ENCODE measurements around the gene SMCO4.
"Not testable (repeated sequence)": the region's sequence is repeated elsewhere in the genome, so short reads cannot be mapped to it uniquely, and the experiment has no call there.

SMCO4 gene

GRCh38 chr11:93543292-93543977 is at the start of gene SMCO4:
TSS of gene SMCO4 (minus strand) at chr11:93543391. CDS start at chr11:93479189, 64,202 bp downstream.
- Mint-ChIP-seq H3K4me3 (peak within 1 kb of the TSS; percentile 89), H3K4me1 (peaks cover 14% of the 10 kb centered on the region), H3K27ac (ENCODE audit: low read depth) (peak within 1 kb of the TSS; percentile 71), H3K9me3 (no peaks in the 10 kb centered on the region), H3K27me3 (peaks cover 51% of the 10 kb centered on the region), H3K36me3 (ENCODE audit: insufficient read depth) (peaks cover 5% of the 10 kb centered on the region)
- peak; percentile 64 for ATAC-seq (replicated peaks; ENCODE audit: extremely low read depth, poor library complexity, severe bottlenecking)
- DNase-seq (ENCODE audit: low spot score in 2 of 2) = peak in 1 of 2 donors; percentile 23

GRCh38 chr11:93591247-93591898 is 48.2 kb upstream of the SMCO4 start:
- Mint-ChIP-seq H3K4me1 (no peaks in the 10 kb centered on the region), H3K27ac (ENCODE audit: low read depth) (no peak overlapping the region), H3K9me3 (no peaks in the 10 kb centered on the region), H3K4me3 (no peak overlapping the region), H3K27me3 (peaks cover 46% of the 10 kb centered on the region), H3K36me3 (ENCODE audit: insufficient read depth) (no peaks in the 10 kb centered on the region)
- DNase-seq (ENCODE audit: low spot score in 2 of 2) (no peak), ATAC-seq (replicated peaks; ENCODE audit: extremely low read depth, poor library complexity, severe bottlenecking) (no peak)

DNA sequence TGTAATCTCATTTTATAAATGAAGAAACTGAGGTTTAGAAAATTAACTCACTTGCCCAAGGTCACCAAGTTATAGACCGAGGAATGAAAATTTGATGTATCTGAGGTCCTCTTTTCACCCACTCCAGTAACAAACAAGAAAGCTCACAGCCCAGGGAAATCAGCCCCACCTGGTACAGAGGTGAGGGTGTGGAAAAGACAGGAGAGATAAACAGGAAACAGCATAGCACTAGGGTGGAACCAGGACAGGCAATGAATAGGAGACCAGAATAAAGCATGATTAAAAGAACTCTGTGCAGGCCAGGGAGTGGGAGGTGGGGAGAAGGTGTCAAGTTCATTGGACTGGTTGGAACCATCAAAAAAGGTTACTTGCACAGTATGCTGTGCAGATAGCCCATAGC is 46.2 kb upstream of the SMCO4 start:
- Mint-ChIP-seq H3K9me3 (no peaks in the 10 kb centered on the region), H3K4me1 (no peaks in the 10 kb centered on the region)
- ATAC-seq (replicated peaks; ENCODE audit: extremely low read depth, poor library complexity, severe bottlenecking) = no peak

DNA sequence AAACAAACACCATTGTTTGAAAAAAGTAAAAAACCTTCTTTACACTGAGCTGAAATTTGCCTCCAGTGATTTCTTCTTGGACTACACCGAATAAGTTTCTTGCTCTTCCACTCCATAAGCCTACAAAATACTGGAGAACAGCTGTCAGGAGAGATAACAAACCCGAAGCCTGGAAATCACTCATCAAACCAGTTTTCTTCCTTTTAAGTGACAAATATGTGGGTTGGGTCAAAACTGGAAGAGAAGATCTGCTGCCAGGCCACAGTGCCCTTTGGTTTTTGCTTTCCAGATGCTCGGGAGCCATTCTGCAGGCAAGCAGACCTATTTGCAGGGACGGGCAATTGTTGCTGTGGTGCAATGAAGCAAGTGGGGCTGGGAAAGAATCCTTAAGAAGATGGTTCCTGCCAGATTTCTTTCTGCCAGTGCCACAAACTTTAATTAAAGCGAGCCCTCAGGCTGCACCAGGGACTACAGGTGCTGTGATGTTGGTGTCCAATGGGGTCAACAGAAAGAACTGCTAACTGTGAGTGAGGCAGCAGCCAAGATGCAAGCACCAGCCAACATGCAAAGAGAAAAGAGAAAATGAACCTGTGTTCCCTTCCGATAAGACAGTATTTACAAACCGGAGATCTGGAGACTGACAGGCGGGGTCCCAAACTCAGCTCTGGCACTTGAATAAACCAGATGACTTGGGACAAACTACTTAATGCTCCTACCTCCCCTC is 44.8 kb upstream of the SMCO4 start:
- no peak for ATAC-seq (replicated peaks; ENCODE audit: extremely low read depth, poor library complexity, severe bottlenecking)
- H3K27ac Mint-ChIP-seq (ENCODE audit: low read depth) = no peak overlapping the region
- no peaks in the 10 kb centered on the region for H3K9me3 Mint-ChIP-seq
- no peaks in the 10 kb centered on the region for H3K4me1 Mint-ChIP-seq
- H3K36me3 Mint-ChIP-seq (ENCODE audit: insufficient read depth) = no peaks in the 10 kb centered on the region
- H3K27me3 Mint-ChIP-seq = peaks cover 75% of the 10 kb centered on the region
- DNase-seq (ENCODE audit: low spot score in 2 of 2) = no peak
- H3K4me3 Mint-ChIP-seq = no peak overlapping the region

More for the DNA sequence above, 46.2 kb upstream of the SMCO4 start:
- no peak for DNase-seq (ENCODE audit: low spot score in 2 of 2)
- Mint-ChIP-seq H3K4me3 (no peak overlapping the region), H3K36me3 (ENCODE audit: insufficient read depth) (no peaks in the 10 kb centered on the region), H3K27me3 (peaks cover 61% of the 10 kb centered on the region), H3K27ac (ENCODE audit: low read depth) (no peak overlapping the region)

DNA sequence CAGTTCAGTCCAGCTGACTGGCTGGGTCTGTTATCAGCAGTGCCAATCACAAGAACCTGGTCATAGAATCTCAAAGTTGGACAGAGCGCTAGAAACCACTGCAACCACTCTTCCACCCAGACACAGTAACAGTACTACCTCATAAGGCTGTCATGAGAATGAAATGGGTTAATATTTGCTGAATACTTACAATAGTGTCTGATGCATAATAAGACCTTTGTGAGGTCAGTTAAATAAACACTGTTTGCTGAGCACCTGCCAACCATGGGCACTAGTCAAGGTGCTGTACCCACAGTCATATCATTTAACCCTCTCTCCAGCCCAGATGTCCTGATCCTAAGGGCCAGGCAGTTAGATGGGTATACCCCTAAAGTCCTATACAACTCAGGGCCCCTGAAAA is 44.2 kb upstream of the SMCO4 start:
- not testable (repeated sequence) for ATAC-seq (replicated peaks; ENCODE audit: extremely low read depth, poor library complexity, severe bottlenecking); H3K36me3 Mint-ChIP-seq (ENCODE audit: insufficient read depth); H3K4me3 Mint-ChIP-seq; DNase-seq (ENCODE audit: low spot score in 2 of 2); H3K27ac Mint-ChIP-seq (ENCODE audit: low read depth); H3K4me1 Mint-ChIP-seq; H3K9me3 Mint-ChIP-seq
- peaks cover 81% of the 10 kb centered on the region for H3K27me3 Mint-ChIP-seq

DNA sequence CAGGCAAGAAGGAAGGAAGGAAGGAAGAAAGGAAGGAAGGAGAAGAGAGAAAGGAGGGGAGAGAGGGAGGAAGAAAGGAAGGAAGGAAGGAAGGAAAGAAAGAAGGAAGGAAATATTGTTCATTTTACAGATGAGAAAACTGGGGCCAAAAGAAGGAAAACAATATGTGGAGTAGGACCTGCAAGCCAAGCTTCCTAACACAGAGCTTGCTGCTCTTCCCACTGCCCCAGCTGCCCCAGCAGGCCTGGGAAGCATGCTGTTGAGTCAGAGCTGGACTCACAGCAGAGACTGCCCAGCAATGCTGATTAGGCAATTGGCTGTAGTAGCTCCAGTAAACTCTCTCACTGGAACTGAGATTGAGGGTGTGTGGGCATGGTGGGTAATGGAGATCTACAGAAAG is 42.6 kb upstream of the SMCO4 start:
- peaks cover 84% of the 10 kb centered on the region for H3K27me3 Mint-ChIP-seq
- no peak overlapping the region for H3K27ac Mint-ChIP-seq (ENCODE audit: low read depth)
- no peaks in the 10 kb centered on the region for H3K4me1 Mint-ChIP-seq
- ATAC-seq (replicated peaks; ENCODE audit: extremely low read depth, poor library complexity, severe bottlenecking) (no peak), DNase-seq (ENCODE audit: low spot score in 2 of 2) (no peak)
- peaks cover 1% of the 10 kb centered on the region for H3K36me3 Mint-ChIP-seq (ENCODE audit: insufficient read depth)
- H3K4me3 Mint-ChIP-seq = no peak overlapping the region
- H3K9me3 Mint-ChIP-seq = no peaks in the 10 kb centered on the region

GRCh38 chr11:93583490-93583889 is 40.3 kb upstream of the SMCO4 start:
- ATAC-seq (replicated peaks; ENCODE audit: extremely low read depth, poor library complexity, severe bottlenecking) = no peak
- Mint-ChIP-seq H3K36me3 (ENCODE audit: insufficient read depth) (peaks cover 1% of the 10 kb centered on the region), H3K4me3 (no peak overlapping the region), H3K27ac (ENCODE audit: low read depth) (no peak overlapping the region), H3K4me1 (no peaks in the 10 kb centered on the region), H3K27me3 (peaks cover 75% of the 10 kb centered on the region), H3K9me3 (no peaks in the 10 kb centered on the region)
- no peak for DNase-seq (ENCODE audit: low spot score in 2 of 2)

GRCh38 chr11:93579187-93579751 is 36.1 kb upstream of the SMCO4 start:
- Mint-ChIP-seq H3K9me3 (no peaks in the 10 kb centered on the region), H3K27me3 (peaks cover 52% of the 10 kb centered on the region), H3K4me1 (no peaks in the 10 kb centered on the region), H3K36me3 (ENCODE audit: insufficient read depth) (peaks cover 1% of the 10 kb centered on the region), H3K27ac (ENCODE audit: low read depth) (no peak overlapping the region), H3K4me3 (no peak overlapping the region)
- ATAC-seq (replicated peaks; ENCODE audit: extremely low read depth, poor library complexity, severe bottlenecking) (no peak), DNase-seq (ENCODE audit: low spot score in 2 of 2) (no peak)

DNA sequence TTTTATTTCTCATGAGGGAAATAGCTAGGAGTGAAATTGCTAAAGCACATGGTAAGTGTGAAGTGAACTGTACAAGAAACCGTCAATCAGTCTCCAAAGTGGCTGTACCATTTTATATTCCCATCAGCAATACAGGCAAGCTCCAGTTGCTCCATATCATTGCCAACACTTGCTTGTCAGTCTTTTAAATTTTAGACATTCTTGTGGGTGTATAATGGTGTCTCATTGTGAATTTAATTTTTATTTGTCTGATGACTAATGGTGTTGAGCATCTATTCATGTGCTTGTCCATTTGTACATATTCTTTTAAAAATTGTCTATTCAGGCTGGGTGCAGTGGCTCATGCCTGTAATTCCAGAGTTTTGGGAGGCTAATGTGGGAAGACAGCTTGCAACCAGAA is 34.1 kb upstream of the SMCO4 start:
- Mint-ChIP-seq H3K9me3 (no peaks in the 10 kb centered on the region), H3K36me3 (ENCODE audit: insufficient read depth) (peaks cover 1% of the 10 kb centered on the region), H3K4me1 (no peaks in the 10 kb centered on the region), H3K4me3 (no peak overlapping the region), H3K27ac (ENCODE audit: low read depth) (no peak overlapping the region), H3K27me3 (peaks cover 32% of the 10 kb centered on the region)
- no peak for ATAC-seq (replicated peaks; ENCODE audit: extremely low read depth, poor library complexity, severe bottlenecking)
- DNase-seq (ENCODE audit: low spot score in 2 of 2) = no peak

DNA sequence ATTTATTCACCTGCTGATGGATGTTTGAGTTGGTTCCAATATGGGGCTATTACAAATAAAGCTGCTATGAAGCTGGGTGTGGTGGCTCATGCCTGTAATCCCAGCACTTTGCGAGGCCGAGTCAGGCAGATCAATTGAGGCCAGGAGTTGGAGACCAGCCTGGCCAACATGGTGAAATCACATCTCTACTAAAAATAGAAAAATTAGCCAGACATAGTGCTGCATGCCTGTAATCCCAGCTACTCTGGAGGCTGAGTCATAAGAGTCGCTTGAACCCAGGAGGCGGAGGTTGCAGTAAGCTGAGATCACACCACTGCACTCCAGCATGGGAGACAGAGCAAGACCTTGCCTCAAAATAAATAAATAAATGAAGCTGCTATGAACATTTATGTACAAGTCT is 33.7 kb upstream of the SMCO4 start:
- ATAC-seq (replicated peaks; ENCODE audit: extremely low read depth, poor library complexity, severe bottlenecking); DNase-seq (ENCODE audit: low spot score in 2 of 2); H3K36me3 Mint-ChIP-seq (ENCODE audit: insufficient read depth); H3K27ac Mint-ChIP-seq (ENCODE audit: low read depth); H3K9me3 Mint-ChIP-seq; H3K4me3 Mint-ChIP-seq; H3K4me1 Mint-ChIP-seq: not testable (repeated sequence)
- peaks cover 28% of the 10 kb centered on the region for H3K27me3 Mint-ChIP-seq

- no peak overlapping the region for H3K4me3 Mint-ChIP-seq
- no peaks in the 10 kb centered on the region for H3K4me1 Mint-ChIP-seq
- no peaks in the 10 kb centered on the region for H3K9me3 Mint-ChIP-seq
- DNase-seq (ENCODE audit: low spot score in 2 of 2) (no peak), ATAC-seq (replicated peaks; ENCODE audit: extremely low read depth, poor library complexity, severe bottlenecking) (no peak)
- peaks cover 19% of the 10 kb centered on the region for H3K27me3 Mint-ChIP-seq
- H3K36me3 Mint-ChIP-seq (ENCODE audit: insufficient read depth) = no peaks in the 10 kb centered on the region
- H3K27ac Mint-ChIP-seq (ENCODE audit: low read depth) = no peak overlapping the region
Measured at GRCh38 chr11:93574638-93575220, 31.5 kb upstream of the SMCO4 start.

DNA sequence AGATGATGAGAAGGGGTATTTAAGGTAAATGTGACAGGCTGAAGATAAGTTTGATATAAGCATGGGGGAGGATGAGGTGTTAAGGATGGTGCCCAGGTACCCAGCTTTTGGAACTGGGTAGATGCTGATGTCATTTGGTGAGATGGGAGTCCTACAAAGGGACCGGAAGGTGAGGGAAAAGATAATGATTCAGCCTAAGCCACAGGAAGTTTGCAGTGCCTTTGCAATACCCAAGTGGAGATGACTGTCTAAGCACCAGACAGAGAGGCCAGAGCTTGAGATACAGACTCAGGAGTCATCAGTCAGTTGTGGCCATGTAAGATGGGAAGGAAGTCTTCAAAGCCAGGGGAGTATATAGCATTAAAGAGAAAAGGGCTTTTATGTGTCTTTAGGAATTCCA is 30.0 kb upstream of the SMCO4 start:
- Mint-ChIP-seq H3K27me3 (peaks cover 23% of the 10 kb centered on the region), H3K27ac (ENCODE audit: low read depth) (no peak overlapping the region), H3K4me1 (no peaks in the 10 kb centered on the region), H3K4me3 (no peak overlapping the region), H3K9me3 (no peaks in the 10 kb centered on the region), H3K36me3 (ENCODE audit: insufficient read depth) (no peaks in the 10 kb centered on the region)
- ATAC-seq (replicated peaks; ENCODE audit: extremely low read depth, poor library complexity, severe bottlenecking) = no peak
- DNase-seq (ENCODE audit: low spot score in 2 of 2) = no peak

Data from central memory CD8-positive, alpha-beta T cell (primary cell).